HG02759 (cell line): ENCODE data around the gene RASGRP3.

ENCODE experiments used
- ATAC-seq: cut with Tn5 transposase; IDR thresholded peaks from one replicate; pipeline ENCODE4 v1.9.1; 2021; ENCODE audit warnings: mild to moderate bottlenecking, moderate library complexity; ENCODE audit not compliant: unreplicated experiment

Gene RASGRP3

DNA sequence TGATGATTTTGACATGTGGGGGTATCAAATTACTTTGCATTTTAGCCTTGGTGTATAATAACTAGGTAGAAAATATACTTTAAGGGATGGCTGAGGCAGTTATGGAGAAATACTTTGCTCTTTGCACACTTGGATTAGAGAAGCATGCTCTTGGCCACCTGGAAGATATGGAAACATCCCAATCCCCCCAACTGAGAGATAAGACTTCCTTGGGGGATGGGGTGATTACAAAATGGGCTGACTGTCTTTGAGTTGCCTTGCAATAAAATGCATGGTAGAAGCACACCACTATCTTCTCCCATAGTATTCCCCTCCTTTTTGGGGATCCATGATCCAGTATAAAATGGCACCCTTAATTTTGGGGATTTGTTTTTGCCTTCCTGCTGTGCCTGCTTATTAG, 137.7 kb downstream of the RASGRP3 start:
- no peak for ATAC-seq
